ENCODE measurements around the gene RASSF10.

Gene RASSF10

DNA sequence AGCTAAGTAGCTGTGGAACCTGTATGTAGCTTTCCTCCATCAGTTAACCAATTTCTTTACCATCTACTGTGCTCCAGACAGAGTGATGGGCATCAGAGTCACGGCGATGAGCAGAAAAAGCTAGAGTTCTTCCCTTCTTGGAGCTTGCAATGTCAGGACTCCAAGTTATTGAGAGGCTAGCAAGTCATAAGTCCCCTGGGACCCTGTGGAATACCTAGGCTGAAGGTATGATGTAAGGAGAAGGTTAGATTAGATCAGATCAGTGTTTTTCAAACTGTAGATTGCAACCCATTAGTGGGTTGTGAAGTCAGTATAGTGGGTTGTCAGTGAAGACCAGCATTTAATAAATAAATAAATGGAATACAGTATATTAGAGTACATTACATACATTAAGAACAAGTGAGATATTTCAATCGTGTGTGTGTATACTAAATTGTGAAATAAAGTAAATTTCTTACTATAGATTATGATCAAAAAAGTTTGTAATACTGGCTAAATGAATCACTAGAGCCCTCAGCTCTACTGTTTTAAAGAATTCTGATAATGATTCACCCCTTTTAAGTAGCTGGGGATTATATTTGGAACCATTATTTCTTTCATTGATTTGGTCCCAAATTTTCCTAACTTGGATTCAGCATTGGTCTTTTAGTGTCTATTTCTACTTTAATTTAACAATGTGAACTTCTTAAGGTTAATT, 52.3 kb downstream of the RASSF10 start:
- DNase-seq, result no peak

Measured in NCI-H1417 (cell line).